WI38 (cell line): ENCODE measurements around the gene ARHGAP26.

Source experiments
- H3K4me3 ChIP-seq: 2 replicates; pipeline ENCODE4 v1.5.1; 2011; ENCODE audit warnings: low read depth, mild to moderate bottlenecking, control low read depth, low read length
- CTCF ChIP-seq: IDR thresholded peaks from 2 replicates; pipeline ENCODE4 v1.5.1; 2012; ENCODE audit warnings: low read depth, mild to moderate bottlenecking, control low read depth, low read length

Gene ARHGAP26

GRCh38 chr5:142743592-142744441 is 26.4 kb upstream of the ARHGAP26 start:
- TF ChIP-seq CTCF = no peak
- H3K4me3 ChIP-seq = no peak overlapping the region

- no peak for TF ChIP-seq CTCF
- no peak overlapping the region for H3K4me3 ChIP-seq
Measured at GRCh38 chr5:142745268-142745667, 24.9 kb upstream of the ARHGAP26 start.

- TF ChIP-seq CTCF = no peak
- no peak overlapping the region for H3K4me3 ChIP-seq
Measured at GRCh38 chr5:142746532-142747433, 23.4 kb upstream of the ARHGAP26 start.

- TF ChIP-seq CTCF = no peak
- no peak overlapping the region for H3K4me3 ChIP-seq
Measured at GRCh38 chr5:142748132-142748531, 22.0 kb upstream of the ARHGAP26 start.

GRCh38 chr5:142748568-142749249 is 21.5 kb upstream of the ARHGAP26 start:
- TF ChIP-seq CTCF = no peak
- H3K4me3 ChIP-seq = no peak overlapping the region

GRCh38 chr5:142749321-142749720 is 20.9 kb upstream of the ARHGAP26 start:
- TF ChIP-seq CTCF = no peak
- no peak overlapping the region for H3K4me3 ChIP-seq
